BE2C (cell line): ENCODE measurements around the gene TBK1.

Experiments used
- DNase-seq: peaks from one replicate; pipeline ENCODE4 v3.0.0-alpha.2; 2020
- H3K27me3 ChIP-seq: fragments of 250-450 bp; sonication (Bioruptor Pico); 2 replicates; pipeline ENCODE4 v1.5.1; 2020; ENCODE audit warnings: mild to moderate bottlenecking
- H3K36me3 ChIP-seq: fragments of 250-450 bp; sonication (Bioruptor Pico); 2 replicates; pipeline ENCODE4 v1.5.1; 2020; ENCODE audit warnings: mild to moderate bottlenecking
- H3K4me1 ChIP-seq: fragments of 250-450 bp; sonication (Bioruptor Pico); 2 replicates; pipeline ENCODE4 v1.5.1; 2020
- H3K4me3 ChIP-seq: 2 replicates; pipeline ENCODE4 v1.5.1; 2011; ENCODE audit warnings: low read depth, low read length
- H3K9me3 ChIP-seq: fragments of 250-450 bp; sonication (Bioruptor Pico); 2 replicates; pipeline ENCODE4 v1.5.1; 2020
- TF ChIP-seq, protein P1 (sequence below): IDR thresholded peaks from 2 replicates; pipeline ENCODE4 v1.5.1; 2012; ENCODE audit warnings: mild to moderate bottlenecking, low read depth, low read length

Gene TBK1

DNA sequence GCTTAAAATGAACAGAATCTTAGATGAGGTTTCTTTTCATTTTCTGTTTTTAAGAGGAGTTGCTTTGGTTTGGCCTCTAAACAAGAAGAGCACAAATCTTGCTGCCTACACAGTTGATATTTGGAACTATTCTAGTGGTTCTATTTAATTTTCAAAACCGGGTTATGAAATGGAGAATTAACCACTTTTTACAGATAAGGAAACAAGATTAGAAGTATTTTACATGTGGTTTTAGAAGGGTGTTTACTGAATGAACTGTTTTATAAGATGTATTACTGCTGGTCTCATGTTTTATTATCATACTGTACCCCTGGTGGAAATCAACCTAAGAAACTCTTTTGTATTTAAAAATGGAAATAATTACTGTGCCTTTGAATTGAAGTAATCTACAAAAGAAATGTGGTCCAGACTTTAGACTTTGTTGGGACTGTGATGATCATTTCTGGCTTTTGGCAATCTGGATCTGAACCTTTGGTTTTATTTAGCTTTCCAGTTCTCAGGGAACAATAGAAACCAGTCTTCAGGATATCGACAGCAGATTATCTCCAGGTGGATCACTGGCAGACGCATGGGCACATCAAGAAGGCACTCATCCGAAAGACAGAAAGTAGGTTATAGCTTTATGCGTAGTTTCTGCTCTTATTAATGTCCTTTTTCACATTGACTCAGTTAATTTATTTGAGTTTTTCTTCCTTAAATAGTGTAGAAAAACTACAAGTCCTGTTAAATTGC is 43.2 kb downstream of the TBK1 start:
- Histone ChIP-seq H3K36me3 (peaks cover 58% of the 10 kb centered on the region), H3K9me3 (no peaks in the 10 kb centered on the region), H3K4me1 (peaks cover 14% of the 10 kb centered on the region), H3K27me3 (no peaks in the 10 kb centered on the region), H3K4me3 (peak overlapping the region; percentile 0)
- DNase-seq = peak; percentile 66
- TF ChIP-seq, protein P1, sequence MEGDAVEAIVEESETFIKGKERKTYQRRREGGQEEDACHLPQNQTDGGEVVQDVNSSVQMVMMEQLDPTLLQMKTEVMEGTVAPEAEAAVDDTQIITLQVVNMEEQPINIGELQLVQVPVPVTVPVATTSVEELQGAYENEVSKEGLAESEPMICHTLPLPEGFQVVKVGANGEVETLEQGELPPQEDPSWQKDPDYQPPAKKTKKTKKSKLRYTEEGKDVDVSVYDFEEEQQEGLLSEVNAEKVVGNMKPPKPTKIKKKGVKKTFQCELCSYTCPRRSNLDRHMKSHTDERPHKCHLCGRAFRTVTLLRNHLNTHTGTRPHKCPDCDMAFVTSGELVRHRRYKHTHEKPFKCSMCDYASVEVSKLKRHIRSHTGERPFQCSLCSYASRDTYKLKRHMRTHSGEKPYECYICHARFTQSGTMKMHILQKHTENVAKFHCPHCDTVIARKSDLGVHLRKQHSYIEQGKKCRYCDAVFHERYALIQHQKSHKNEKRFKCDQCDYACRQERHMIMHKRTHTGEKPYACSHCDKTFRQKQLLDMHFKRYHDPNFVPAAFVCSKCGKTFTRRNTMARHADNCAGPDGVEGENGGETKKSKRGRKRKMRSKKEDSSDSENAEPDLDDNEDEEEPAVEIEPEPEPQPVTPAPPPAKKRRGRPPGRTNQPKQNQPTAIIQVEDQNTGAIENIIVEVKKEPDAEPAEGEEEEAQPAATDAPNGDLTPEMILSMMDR = no peak

DNA sequence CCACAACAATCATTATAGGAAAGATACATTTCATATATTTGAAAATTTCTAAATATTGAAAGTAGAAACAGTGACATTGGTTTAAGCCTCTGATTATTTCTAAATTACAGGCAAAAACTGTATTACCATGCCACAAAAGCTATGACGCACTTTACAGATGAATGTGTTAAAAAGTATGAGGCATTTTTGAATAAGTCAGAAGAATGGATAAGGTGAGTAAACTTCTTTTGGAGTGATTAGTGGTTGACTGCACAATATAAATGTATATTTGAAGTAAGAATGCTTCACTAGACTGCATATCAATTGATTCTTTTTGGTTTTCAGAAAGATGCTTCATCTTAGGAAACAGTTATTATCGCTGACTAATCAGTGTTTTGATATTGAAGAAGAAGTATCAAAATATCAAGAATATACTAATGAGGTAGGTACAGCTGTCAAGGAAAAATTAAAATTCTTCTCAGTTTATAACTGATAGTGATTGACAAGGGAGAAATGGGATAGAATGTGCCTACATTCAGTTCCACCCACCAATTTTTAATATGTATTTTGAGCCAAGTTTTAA is 45.0 kb downstream of the TBK1 start:
- Histone ChIP-seq H3K4me3 (no peak overlapping the region), H3K36me3 (peaks cover 43% of the 10 kb centered on the region), H3K4me1 (peaks cover 14% of the 10 kb centered on the region), H3K27me3 (no peaks in the 10 kb centered on the region), H3K9me3 (no peaks in the 10 kb centered on the region)
- TF ChIP-seq, protein P1 = no peak
- no peak for DNase-seq

DNA sequence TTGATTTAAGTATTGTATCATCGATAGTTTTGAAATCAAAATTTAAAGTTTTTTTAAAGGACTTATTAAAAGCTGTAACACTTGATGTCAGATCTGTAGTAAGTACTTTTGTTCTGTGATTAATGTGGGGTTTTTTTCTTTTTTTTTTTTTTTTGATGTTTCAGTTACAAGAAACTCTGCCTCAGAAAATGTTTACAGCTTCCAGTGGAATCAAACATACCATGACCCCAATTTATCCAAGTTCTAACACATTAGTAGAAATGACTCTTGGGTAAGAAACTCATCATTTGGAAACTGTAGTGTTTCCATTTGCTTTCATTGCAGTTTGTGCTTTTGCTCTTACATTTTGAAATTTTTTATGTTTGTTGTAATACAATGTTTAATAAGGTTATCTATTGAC is 45.6 kb downstream of the TBK1 start:
- Histone ChIP-seq H3K27me3 (no peaks in the 10 kb centered on the region), H3K4me1 (peaks cover 14% of the 10 kb centered on the region), H3K9me3 (no peaks in the 10 kb centered on the region), H3K36me3 (peaks cover 38% of the 10 kb centered on the region), H3K4me3 (no peak overlapping the region)
- TF ChIP-seq, protein P1 = no peak
- DNase-seq = no peak

DNA sequence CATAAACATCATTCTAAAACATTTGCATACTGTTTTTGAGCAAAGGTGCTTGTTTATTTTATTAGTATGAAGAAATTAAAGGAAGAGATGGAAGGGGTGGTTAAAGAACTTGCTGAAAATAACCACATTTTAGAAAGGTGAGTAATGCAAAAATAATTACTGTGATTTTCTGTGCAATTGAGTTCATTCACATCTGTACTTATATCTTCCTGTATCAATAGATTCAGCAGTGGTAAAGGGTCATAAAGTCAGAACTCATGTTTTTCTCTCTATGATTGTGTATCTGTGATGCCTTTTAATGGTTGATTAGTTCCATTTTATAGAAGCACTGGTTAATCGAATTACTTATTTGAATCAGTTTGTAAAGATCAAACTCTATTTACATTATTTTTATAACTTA is 46.0 kb downstream of the TBK1 start:
- no peak for DNase-seq
- TF ChIP-seq, protein P1 = no peak
- no peak overlapping the region for H3K4me3 ChIP-seq
- peaks cover 14% of the 10 kb centered on the region for H3K4me1 ChIP-seq
- peaks cover 36% of the 10 kb centered on the region for H3K36me3 ChIP-seq
- no peaks in the 10 kb centered on the region for H3K27me3 ChIP-seq
- H3K9me3 ChIP-seq = no peaks in the 10 kb centered on the region

DNA sequence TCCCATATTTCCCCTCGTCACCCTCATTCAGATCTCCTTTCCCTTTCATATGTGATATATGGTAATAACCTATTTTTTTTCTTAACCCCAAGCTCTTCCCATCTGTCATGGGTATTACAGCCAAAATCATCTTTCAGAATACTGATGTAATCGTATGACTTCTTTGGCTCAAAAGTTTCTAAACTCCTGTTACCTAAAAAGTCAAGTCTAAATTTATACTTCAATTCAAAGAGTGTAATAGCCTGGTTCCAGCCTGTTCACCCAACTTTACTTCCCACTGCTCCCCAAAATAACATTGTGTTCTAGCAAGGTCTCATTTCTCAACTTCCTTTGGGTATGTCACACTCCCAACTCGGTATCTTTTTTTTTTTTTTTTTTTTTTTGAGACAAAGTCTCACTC is 48.5 kb downstream of the TBK1 start:
- H3K4me1 ChIP-seq = peaks cover 11% of the 10 kb centered on the region
- no peaks in the 10 kb centered on the region for H3K9me3 ChIP-seq
- H3K4me3 ChIP-seq = no peak overlapping the region
- TF ChIP-seq, protein P1 = no peak
- peaks cover 28% of the 10 kb centered on the region for H3K36me3 ChIP-seq
- DNase-seq = no peak
- no peaks in the 10 kb centered on the region for H3K27me3 ChIP-seq

DNA sequence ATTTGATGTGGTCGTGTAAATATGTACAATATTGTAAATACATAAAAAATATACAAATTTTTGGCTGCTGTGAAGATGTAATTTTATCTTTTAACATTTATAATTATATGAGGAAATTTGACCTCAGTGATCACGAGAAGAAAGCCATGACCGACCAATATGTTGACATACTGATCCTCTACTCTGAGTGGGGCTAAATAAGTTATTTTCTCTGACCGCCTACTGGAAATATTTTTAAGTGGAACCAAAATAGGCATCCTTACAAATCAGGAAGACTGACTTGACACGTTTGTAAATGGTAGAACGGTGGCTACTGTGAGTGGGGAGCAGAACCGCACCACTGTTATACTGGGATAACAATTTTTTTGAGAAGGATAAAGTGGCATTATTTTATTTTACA is 49.6 kb downstream of the TBK1 start:
- H3K36me3 ChIP-seq = peaks cover 27% of the 10 kb centered on the region
- no peaks in the 10 kb centered on the region for H3K27me3 ChIP-seq
- TF ChIP-seq, protein P1 = no peak
- peaks cover 4% of the 10 kb centered on the region for H3K4me1 ChIP-seq
- H3K4me3 ChIP-seq = no peak overlapping the region
- no peaks in the 10 kb centered on the region for H3K9me3 ChIP-seq
- no peak for DNase-seq
